IPS DF 4.7 (cell line): Measurements from ENCODE around the gene E2F3.

Experiments
- DNase-seq: peaks from one replicate; pipeline ENCODE4 v3.0.0-alpha.2; 2013; ENCODE audit warnings: low spot score; ENCODE audit errors: extremely low read depth

The E2F3 gene

DNA sequence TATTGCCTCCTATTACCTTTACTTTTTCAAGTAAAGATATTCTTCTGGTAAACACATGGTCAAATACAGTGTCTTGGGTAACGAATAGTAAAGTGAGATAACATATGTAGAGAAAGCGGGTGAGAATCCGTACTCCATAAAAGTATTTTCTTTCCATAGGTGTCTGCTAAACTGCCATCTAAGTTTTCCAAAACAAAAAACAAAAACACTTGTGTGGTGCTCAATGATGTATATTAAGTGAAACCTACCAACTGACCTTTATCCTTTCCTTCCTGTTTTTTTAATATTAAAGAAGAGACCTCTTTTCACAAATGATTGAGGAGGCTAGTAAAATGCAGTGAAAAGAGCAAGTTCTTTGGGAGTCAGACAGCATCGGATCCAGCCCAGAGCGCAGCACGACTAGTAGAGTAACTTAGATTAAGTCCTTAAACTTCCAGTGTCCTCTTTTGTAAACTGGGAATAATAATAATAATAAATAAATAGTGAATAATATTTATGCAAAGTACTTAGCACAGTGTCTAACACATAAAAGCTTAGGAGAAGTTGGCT, 132.1 kb downstream of the E2F3 start:
- no peak for DNase-seq

DNA sequence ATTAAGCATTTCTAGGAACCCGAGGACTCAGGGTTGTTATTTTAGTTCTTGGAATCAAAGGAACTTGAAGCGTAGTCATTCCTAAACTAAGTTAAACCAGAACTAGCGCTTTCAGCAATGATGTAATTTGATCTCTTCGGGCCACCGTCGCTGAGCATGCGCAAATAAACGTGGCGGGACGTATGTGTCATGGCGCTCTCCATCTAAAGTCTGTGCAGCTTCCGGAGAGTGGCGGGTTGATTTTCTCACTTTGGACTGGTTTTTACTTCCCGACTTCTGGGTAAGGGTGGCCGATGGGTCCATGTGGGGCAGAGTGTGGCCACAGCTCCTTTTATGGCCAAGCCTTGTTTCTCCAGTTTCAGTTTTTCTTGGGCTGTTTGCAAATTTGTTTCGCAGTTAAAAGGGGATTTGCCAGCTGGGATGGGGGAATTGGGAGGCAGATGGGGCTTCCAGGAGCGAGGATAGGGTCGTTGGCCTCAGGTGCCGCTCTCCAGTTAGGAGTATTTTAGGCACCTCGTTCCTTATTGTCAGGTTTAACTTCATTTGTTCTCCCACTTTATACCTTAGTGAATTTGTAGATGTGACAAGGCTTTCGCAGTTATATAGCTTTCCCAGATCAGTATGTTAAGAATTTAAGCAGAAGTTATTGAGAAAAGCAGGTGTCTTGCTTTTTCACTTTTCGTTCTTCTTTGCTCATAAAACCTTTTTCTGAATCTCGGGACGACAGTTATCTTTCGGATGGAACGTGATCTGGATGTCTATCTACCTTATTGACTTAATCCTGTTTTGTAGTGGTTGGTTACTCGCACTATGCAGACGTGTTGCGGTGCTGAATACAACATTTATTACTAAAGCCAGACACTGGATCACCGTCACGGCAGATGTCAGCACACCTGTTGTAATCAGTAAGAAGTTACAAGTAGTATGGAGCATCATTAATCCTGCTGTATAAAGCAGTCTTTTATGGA, 132.9 kb downstream of the E2F3 start, which contains the start of gene CDKAL1:
TSS of gene CDKAL1 (plus strand) at position 163 of the 968 bp plus-strand sequence. CDS start 11,894 bp downstream, outside the sequence.
- peak; percentile 79 for DNase-seq

DNA sequence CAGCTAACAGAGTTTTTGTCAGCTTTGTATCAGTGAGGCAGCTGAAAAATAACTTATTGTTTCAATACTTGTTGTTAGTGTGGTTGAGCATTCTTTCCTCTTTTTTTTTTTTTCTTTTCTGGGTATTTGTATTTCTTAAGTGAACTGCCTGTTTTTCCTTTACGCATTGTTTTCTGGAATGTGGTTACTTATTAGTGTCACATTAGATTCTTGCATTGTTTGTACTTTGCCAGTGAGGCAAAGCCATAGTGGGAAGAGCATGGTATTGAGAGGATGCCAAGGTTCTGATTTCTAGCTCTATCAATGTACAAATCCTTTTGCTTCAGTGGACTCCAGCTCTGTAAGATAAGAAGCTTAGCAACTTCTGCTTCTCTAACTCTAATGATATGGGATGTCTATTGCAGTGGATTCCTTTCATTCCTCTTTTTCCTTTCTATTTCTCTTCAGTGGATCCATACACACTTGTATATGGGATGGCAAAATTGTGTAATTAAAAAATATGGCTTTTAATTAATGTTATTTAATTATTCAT, 136.5 kb downstream of the E2F3 start:
- DNase-seq, result no peak

DNA sequence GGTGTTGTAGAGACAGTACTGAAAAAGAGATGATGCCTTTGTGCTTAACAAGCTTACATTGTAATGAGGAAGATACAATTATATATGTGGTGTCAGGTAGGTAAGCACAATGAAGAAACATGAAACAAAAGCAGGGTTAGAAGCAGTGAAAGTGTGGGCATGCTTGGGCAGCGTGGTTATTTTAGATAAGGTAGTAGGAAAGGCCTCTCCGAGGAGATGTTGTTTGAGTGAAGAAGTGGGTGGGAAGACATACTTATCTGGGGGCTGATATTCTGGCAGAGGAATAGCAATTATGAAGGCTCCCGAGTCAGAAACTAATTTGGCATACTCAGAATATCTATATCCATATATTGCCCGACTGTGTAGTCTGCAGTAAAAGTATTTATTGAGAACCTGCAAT, 137.2 kb downstream of the E2F3 start:
- DNase-seq, result no peak

DNA sequence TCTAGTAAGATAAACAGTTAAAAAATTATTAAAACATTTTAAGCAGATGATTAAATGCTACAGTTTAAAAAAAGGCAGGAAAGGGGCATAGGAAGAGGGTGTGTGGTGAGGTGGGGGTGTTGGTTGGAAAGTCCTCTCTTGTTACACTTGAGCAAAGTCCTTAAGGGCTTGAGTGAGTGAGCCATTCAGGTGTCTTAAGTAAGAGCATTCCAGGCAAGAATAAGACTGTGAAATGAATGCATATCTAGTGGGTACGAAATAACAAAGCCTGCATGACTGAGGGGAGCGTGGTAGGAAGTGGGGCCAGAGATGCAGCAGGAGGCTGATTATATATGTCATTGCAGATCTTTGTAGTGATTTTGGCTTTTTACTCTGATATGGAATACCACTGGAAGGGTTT, 137.7 kb downstream of the E2F3 start:
- no peak for DNase-seq

DNA sequence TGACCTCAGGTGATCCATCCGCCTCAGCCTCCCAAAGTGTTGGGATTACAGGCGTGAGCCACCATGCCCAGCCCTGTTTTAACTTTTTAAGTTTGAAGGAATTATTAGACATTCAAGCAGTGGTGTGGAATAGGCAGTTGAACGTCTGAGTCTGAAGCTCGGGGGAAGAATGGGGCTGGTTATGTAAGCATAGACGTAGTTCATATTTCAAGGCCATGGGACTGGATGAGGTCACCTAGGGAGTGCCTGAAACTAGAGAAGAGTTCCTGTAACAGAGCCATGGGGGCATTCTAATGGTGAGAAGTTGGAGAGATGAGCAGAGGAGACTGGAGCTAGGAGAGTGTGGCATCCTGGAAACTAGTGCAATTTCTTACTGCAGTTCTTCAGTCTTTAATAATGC, 139.0 kb downstream of the E2F3 start:
- DNase-seq, result no peak

DNA sequence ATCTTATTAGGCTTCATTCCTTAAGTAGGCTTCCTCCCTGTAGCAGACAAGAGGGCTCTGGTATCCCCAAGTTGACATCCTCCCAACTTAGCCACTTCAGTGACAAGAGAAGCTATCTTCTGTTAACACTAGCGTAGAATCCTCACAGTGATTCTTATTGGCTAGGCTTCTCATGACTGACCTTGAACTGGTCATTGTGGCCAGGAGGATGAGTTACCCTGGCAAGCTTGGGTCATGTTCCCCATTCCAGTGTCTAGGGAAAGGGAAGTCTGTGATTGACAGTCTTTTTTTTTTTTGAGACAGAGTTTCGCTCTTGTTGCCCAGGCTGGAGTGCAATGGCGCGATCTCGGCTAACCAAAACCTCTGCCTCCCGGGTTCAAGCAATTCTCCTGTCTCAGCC, 139.7 kb downstream of the E2F3 start:
- no peak for DNase-seq

DNA sequence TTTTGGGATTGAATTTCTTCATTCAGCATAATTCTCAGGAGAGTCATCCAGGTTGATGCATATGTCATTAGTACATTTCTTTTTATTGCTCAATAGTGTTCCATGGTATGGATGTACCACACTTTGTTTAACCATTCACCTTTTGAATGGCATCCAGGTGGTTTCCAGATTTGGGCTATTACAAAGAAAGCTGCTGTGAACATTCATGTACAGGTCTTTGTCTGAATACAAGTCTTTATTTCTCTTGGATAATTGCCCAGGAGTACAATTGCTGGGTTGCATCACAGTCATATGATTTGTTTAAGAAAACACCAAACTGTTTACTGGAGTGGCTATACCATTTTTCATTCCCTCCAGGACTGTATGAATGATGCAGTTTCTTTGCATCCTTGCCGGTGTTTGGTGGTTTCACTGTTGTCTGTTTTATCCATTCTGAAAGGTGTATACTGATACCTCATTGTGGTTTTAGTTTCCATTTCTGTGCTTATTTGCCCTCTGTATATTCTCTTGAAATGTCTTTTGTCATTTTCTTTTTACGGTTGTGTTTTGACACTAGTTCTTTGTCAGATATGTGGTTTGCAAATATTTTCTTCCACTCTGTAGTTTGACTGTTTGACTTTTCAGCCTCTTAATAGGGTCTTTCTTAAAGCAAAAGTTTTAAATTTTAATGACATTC, 141.4 kb downstream of the E2F3 start:
- no peak for DNase-seq
